ENCODE measurements around the gene SEMA6B.

SEMA6B gene

GRCh38 chr19:4502282-4503131 is 57.0 kb downstream of the SEMA6B start:
- peak overlapping the region; percentile 37 for H3K27ac ChIP-seq (ENCODE audit: low read depth, low read length)
- H3K27me3 ChIP-seq (ENCODE audit: control insufficient read depth, insufficient read depth, low read length) = no peaks in the 10 kb centered on the region
- no peak overlapping the region for H3K9ac ChIP-seq (ENCODE audit: low read length)
- peaks cover 27% of the 10 kb centered on the region for H3K36me3 ChIP-seq (ENCODE audit: control insufficient read depth, insufficient read depth, low read length)
- no peak overlapping the region for H3K4me3 ChIP-seq (ENCODE audit: low read length)
- peaks cover 3% of the 10 kb centered on the region for H3K4me1 ChIP-seq (ENCODE audit: control insufficient read depth, insufficient read depth, low read length)

- peaks cover 3% of the 10 kb centered on the region for H3K4me1 ChIP-seq (ENCODE audit: control insufficient read depth, insufficient read depth, low read length)
- H3K27ac ChIP-seq (ENCODE audit: low read depth, low read length) = no peak overlapping the region
- no peaks in the 10 kb centered on the region for H3K27me3 ChIP-seq (ENCODE audit: control insufficient read depth, insufficient read depth, low read length)
- no peak overlapping the region for H3K4me3 ChIP-seq (ENCODE audit: low read length)
- H3K36me3 ChIP-seq (ENCODE audit: control insufficient read depth, insufficient read depth, low read length) = peaks cover 27% of the 10 kb centered on the region
- H3K9ac ChIP-seq (ENCODE audit: low read length) = no peak overlapping the region
Measured at GRCh38 chr19:4501691-4502090, 57.8 kb downstream of the SEMA6B start.

GRCh38 chr19:4500841-4501591 is 58.5 kb downstream of the SEMA6B start:
- Histone ChIP-seq H3K4me3 (ENCODE audit: low read length) (no peak overlapping the region), H3K9ac (ENCODE audit: low read length) (no peak overlapping the region), H3K27me3 (ENCODE audit: control insufficient read depth, insufficient read depth, low read length) (no peaks in the 10 kb centered on the region), H3K4me1 (ENCODE audit: control insufficient read depth, insufficient read depth, low read length) (peaks cover 3% of the 10 kb centered on the region), H3K36me3 (ENCODE audit: control insufficient read depth, insufficient read depth, low read length) (peaks cover 23% of the 10 kb centered on the region), H3K27ac (ENCODE audit: low read depth, low read length) (no peak overlapping the region)

- Histone ChIP-seq H3K9ac (ENCODE audit: low read length) (no peak overlapping the region), H3K4me1 (ENCODE audit: control insufficient read depth, insufficient read depth, low read length) (peaks cover 3% of the 10 kb centered on the region), H3K27me3 (ENCODE audit: control insufficient read depth, insufficient read depth, low read length) (no peaks in the 10 kb centered on the region), H3K36me3 (ENCODE audit: control insufficient read depth, insufficient read depth, low read length) (peaks cover 18% of the 10 kb centered on the region), H3K4me3 (ENCODE audit: low read length) (no peak overlapping the region), H3K27ac (ENCODE audit: low read depth, low read length) (no peak overlapping the region)
Measured at GRCh38 chr19:4499855-4500254, 59.6 kb downstream of the SEMA6B start.

- no peak overlapping the region for H3K27ac ChIP-seq (ENCODE audit: low read depth, low read length)
- H3K27me3 ChIP-seq (ENCODE audit: control insufficient read depth, insufficient read depth, low read length) = no peaks in the 10 kb centered on the region
- H3K4me1 ChIP-seq (ENCODE audit: control insufficient read depth, insufficient read depth, low read length) = peaks cover 3% of the 10 kb centered on the region
- H3K4me3 ChIP-seq (ENCODE audit: low read length) = no peak overlapping the region
- H3K9ac ChIP-seq (ENCODE audit: low read length) = no peak overlapping the region
- H3K36me3 ChIP-seq (ENCODE audit: control insufficient read depth, insufficient read depth, low read length) = peaks cover 15% of the 10 kb centered on the region
Measured at GRCh38 chr19:4499318-4499717, 60.2 kb downstream of the SEMA6B start.

GRCh38 chr19:4498694-4499093 is 60.8 kb downstream of the SEMA6B start:
- H3K36me3 ChIP-seq (ENCODE audit: control insufficient read depth, insufficient read depth, low read length) = peaks cover 17% of the 10 kb centered on the region
- H3K9ac ChIP-seq (ENCODE audit: low read length) = no peak overlapping the region
- peaks cover 3% of the 10 kb centered on the region for H3K4me1 ChIP-seq (ENCODE audit: control insufficient read depth, insufficient read depth, low read length)
- H3K27ac ChIP-seq (ENCODE audit: low read depth, low read length) = no peak overlapping the region
- H3K4me3 ChIP-seq (ENCODE audit: low read length) = no peak overlapping the region
- no peaks in the 10 kb centered on the region for H3K27me3 ChIP-seq (ENCODE audit: control insufficient read depth, insufficient read depth, low read length)

- Histone ChIP-seq H3K4me3 (ENCODE audit: low read length) (no peak overlapping the region), H3K9ac (ENCODE audit: low read length) (no peak overlapping the region), H3K36me3 (ENCODE audit: control insufficient read depth, insufficient read depth, low read length) (peaks cover 20% of the 10 kb centered on the region), H3K27ac (ENCODE audit: low read depth, low read length) (no peak overlapping the region), H3K4me1 (ENCODE audit: control insufficient read depth, insufficient read depth, low read length) (peaks cover 3% of the 10 kb centered on the region), H3K27me3 (ENCODE audit: control insufficient read depth, insufficient read depth, low read length) (no peaks in the 10 kb centered on the region)
Measured at GRCh38 chr19:4497770-4498389, 61.6 kb downstream of the SEMA6B start.

GRCh38 chr19:4496304-4496703 is 63.2 kb downstream of the SEMA6B start:
- H3K27me3 ChIP-seq (ENCODE audit: control insufficient read depth, insufficient read depth, low read length) = no peaks in the 10 kb centered on the region
- peaks cover 22% of the 10 kb centered on the region for H3K36me3 ChIP-seq (ENCODE audit: control insufficient read depth, insufficient read depth, low read length)
- H3K27ac ChIP-seq (ENCODE audit: low read depth, low read length) = no peak overlapping the region
- H3K9ac ChIP-seq (ENCODE audit: low read length) = no peak overlapping the region
- no peak overlapping the region for H3K4me3 ChIP-seq (ENCODE audit: low read length)
- no peaks in the 10 kb centered on the region for H3K4me1 ChIP-seq (ENCODE audit: control insufficient read depth, insufficient read depth, low read length)

GRCh38 chr19:4495471-4495870 is 64.0 kb downstream of the SEMA6B start:
- Histone ChIP-seq H3K36me3 (ENCODE audit: control insufficient read depth, insufficient read depth, low read length) (peaks cover 19% of the 10 kb centered on the region), H3K27me3 (ENCODE audit: control insufficient read depth, insufficient read depth, low read length) (no peaks in the 10 kb centered on the region), H3K4me3 (ENCODE audit: low read length) (no peak overlapping the region), H3K9ac (ENCODE audit: low read length) (no peak overlapping the region), H3K4me1 (ENCODE audit: control insufficient read depth, insufficient read depth, low read length) (no peaks in the 10 kb centered on the region), H3K27ac (ENCODE audit: low read depth, low read length) (no peak overlapping the region)

GRCh38 chr19:4494691-4495064 is 64.8 kb downstream of the SEMA6B start:
- no peak overlapping the region for H3K27ac ChIP-seq (ENCODE audit: low read depth, low read length)
- H3K36me3 ChIP-seq (ENCODE audit: control insufficient read depth, insufficient read depth, low read length) = peaks cover 24% of the 10 kb centered on the region
- no peak overlapping the region for H3K9ac ChIP-seq (ENCODE audit: low read length)
- H3K4me3 ChIP-seq (ENCODE audit: low read length) = no peak overlapping the region
- H3K27me3 ChIP-seq (ENCODE audit: control insufficient read depth, insufficient read depth, low read length) = no peaks in the 10 kb centered on the region
- no peaks in the 10 kb centered on the region for H3K4me1 ChIP-seq (ENCODE audit: control insufficient read depth, insufficient read depth, low read length)

GRCh38 chr19:4493929-4494690 is 65.4 kb downstream of the SEMA6B start:
- peaks cover 26% of the 10 kb centered on the region for H3K36me3 ChIP-seq (ENCODE audit: control insufficient read depth, insufficient read depth, low read length)
- no peaks in the 10 kb centered on the region for H3K27me3 ChIP-seq (ENCODE audit: control insufficient read depth, insufficient read depth, low read length)
- H3K4me1 ChIP-seq (ENCODE audit: control insufficient read depth, insufficient read depth, low read length) = no peaks in the 10 kb centered on the region
- H3K9ac ChIP-seq (ENCODE audit: low read length) = no peak overlapping the region
- H3K27ac ChIP-seq (ENCODE audit: low read depth, low read length) = no peak overlapping the region
- no peak overlapping the region for H3K4me3 ChIP-seq (ENCODE audit: low read length)

All from rectal smooth muscle tissue (tissue), 1 donor.